NT2/D1 (cell line): ENCODE measurements around the gene CHD5.

Experiments used
- SUZ12 ChIP-seq: IDR thresholded peaks from 2 replicates; pipeline ENCODE4 v1.6.1; 2011; ENCODE audit not compliant: insufficient read length, insufficient read depth; ENCODE audit errors: extremely low read depth
- YY1 ChIP-seq: IDR thresholded peaks from 2 replicates; pipeline ENCODE4 v1.6.1; 2011; ENCODE audit not compliant: insufficient read length, insufficient read depth
- ZNF274 ChIP-seq: IDR thresholded peaks from 2 replicates; pipeline ENCODE4 v1.6.1; 2011; ENCODE audit warnings: mild to moderate bottlenecking, low read depth, low read length

- TF ChIP-seq ZNF274 = no peak
- no peak for TF ChIP-seq YY1
- TF ChIP-seq SUZ12 = no peak
Observed at GRCh38 chr1:6104631-6105030, 75.5 kb downstream of the CHD5 start.
